Osteocyte (in vitro differentiated cells): Measurements from ENCODE around the gene ABCC11. TPM values are rescaled to one million over a fixed set of nuclear protein-coding genes. Genes with fewer than 3 reads are reported as not detected.
A peak's percentile ranks its signal among the peaks of the same experiment; 100 is the strongest.
"Not testable (repeated sequence)": the region's sequence is repeated elsewhere in the genome, so short reads cannot be mapped to it uniquely, and the experiment has no call there.

Experiments
- DNase-seq: peaks from one replicate; pipeline ENCODE4 v3.0.0; 2021; ENCODE audit warnings: mixed read lengths; ENCODE audit not compliant: unreplicated experiment; ENCODE audit errors: extremely low spot score
- H3K27ac Mint-ChIP-seq: one replicate; pipeline ENCODE4 v1.8.0; 2021; ENCODE audit warnings: mild to moderate bottlenecking, mixed read lengths; ENCODE audit not compliant: unreplicated experiment
- H3K27me3 Mint-ChIP-seq: one replicate; pipeline ENCODE4 v1.8.0; 2021; ENCODE audit warnings: mixed read lengths; ENCODE audit not compliant: unreplicated experiment
- H3K36me3 Mint-ChIP-seq: one replicate; pipeline ENCODE4 v1.8.0; 2021; ENCODE audit warnings: mixed read lengths; ENCODE audit not compliant: unreplicated experiment
- H3K4me1 Mint-ChIP-seq: one replicate; pipeline ENCODE4 v1.8.0; 2021; ENCODE audit warnings: mixed read lengths; ENCODE audit not compliant: unreplicated experiment
- H3K4me3 Mint-ChIP-seq: one replicate; pipeline ENCODE4 v1.8.0; 2021; ENCODE audit warnings: mild to moderate bottlenecking, moderate library complexity, mixed read lengths; ENCODE audit not compliant: unreplicated experiment
- H3K9me3 Mint-ChIP-seq: one replicate; pipeline ENCODE4 v1.8.0; 2021; ENCODE audit warnings: mixed read lengths; ENCODE audit not compliant: unreplicated experiment
- total RNA-seq: library from RNA; stranded (reverse); gene quantifications from 2 replicates; pipeline ENCODE4 v1.2.1, GENCODE V29; 2021
- TF ChIP-seq, protein P1 (sequence below): fragments of 200-600 bp; sonication (generic); IDR thresholded peaks from 2 replicates; pipeline ENCODE4 v1.5.0; 2021; ENCODE audit warnings: antibody characterized with exemption, mild to moderate bottlenecking, moderate library complexity

ABCC11 gene
- total RNA-seq, 1 donor from 2014 or later: 0.48 TPM

DNA sequence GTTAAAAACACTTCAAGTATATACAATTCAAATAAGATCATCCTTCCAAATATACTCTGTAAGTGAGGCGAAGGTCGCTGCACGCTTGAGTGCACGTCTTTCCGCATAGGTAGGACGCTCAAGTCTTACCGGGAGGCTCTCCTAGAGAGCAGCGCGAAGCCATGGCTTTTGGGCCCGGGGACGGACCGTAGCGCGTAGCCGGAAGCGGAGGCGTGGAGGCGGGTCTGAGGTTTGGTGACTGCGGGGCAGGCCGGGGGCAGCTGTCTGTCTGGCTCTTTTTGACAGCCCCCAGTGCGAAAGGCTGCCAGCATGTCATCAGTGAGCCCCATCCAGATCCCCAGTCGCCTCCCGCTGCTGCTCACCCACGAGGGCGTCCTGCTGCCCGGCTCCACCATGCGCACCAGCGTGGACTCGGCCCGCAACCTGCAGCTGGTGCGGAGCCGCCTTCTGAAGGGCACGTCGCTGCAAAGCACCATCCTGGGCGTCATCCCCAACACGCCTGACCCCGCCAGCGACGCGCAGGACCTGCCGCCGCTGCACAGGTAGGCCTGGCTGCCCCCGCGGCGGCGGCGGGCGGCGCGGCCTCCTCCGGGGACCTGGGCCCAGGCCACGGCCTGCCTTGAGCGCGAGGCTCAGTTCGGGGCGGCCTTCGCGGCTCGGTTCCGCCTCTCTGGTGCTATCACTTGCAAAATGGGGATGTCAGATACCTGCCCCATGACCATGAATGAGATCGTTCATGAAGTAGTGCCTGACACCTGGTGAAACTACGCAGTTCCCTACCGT lies 3.1 kb downstream of the ABCC11 start, which contains the start of gene LONP2:
LONP2 (plus strand) TSS at position 221 of the 783 bp plus-strand sequence; CDS start at position 310, 89 bp downstream.
- Mint-ChIP-seq H3K36me3 (no peaks in the 10 kb centered on the region), H3K4me3 (peak within 1 kb of the TSS; percentile 94), H3K4me1 (peaks cover 23% of the 10 kb centered on the region), H3K9me3 (peaks cover 3% of the 10 kb centered on the region), H3K27me3 (no peaks in the 10 kb centered on the region), H3K27ac (peak within 1 kb of the TSS; percentile 89)
- TF ChIP-seq, protein P1, sequence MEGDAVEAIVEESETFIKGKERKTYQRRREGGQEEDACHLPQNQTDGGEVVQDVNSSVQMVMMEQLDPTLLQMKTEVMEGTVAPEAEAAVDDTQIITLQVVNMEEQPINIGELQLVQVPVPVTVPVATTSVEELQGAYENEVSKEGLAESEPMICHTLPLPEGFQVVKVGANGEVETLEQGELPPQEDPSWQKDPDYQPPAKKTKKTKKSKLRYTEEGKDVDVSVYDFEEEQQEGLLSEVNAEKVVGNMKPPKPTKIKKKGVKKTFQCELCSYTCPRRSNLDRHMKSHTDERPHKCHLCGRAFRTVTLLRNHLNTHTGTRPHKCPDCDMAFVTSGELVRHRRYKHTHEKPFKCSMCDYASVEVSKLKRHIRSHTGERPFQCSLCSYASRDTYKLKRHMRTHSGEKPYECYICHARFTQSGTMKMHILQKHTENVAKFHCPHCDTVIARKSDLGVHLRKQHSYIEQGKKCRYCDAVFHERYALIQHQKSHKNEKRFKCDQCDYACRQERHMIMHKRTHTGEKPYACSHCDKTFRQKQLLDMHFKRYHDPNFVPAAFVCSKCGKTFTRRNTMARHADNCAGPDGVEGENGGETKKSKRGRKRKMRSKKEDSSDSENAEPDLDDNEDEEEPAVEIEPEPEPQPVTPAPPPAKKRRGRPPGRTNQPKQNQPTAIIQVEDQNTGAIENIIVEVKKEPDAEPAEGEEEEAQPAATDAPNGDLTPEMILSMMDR: no peak
- peak; percentile 93 for DNase-seq

DNA sequence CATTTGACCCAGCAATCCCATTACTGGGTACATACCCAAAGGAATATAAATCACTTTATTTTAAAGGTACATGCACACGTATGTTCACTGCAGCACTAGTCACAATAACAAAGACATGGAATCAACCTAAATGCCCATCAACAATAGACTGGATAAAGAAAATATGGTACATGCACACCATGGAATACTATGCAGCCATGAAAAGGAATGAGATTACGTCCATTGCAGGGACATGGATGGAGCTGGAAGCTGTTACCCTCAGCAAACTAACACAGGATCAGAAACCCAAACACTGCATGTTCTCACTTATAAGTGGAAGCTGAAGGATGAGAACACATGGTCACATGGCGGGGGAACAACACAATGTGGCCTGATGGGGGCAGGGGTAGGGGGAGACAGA lies 7.2 kb downstream of the ABCC11 start:
- not testable (repeated sequence) for DNase-seq, H3K36me3 Mint-ChIP-seq, H3K4me1 Mint-ChIP-seq, H3K4me3 Mint-ChIP-seq, H3K27ac Mint-ChIP-seq, H3K9me3 Mint-ChIP-seq, H3K27me3 Mint-ChIP-seq

DNA sequence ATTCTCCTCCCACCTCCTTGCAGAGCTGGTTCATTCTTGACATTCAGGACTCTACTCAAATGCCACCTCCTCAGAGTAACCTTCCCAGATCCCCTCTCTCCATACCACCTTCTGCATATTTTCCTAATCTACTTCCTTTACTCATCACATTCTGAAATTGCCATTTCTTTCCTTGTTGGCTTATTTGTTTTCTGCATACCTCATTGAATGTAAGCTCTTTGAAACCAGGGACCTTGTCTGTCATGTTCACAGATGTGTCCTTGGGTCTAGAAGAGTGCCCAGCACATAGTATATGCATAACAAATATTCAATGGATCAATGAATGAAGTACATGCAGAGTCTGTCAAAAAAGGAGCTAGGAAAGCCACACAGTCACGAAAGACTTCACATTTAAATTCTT lies 11.1 kb downstream of the ABCC11 start:
- DNase-seq: no peak
- H3K36me3 Mint-ChIP-seq: no peaks in the 10 kb centered on the region
- no peak overlapping the region for H3K27ac Mint-ChIP-seq
- peaks cover 3% of the 10 kb centered on the region for H3K9me3 Mint-ChIP-seq
- H3K4me3 Mint-ChIP-seq: no peak overlapping the region
- peaks cover 10% of the 10 kb centered on the region for H3K27me3 Mint-ChIP-seq
- TF ChIP-seq, protein P1: no peak
- peaks cover 6% of the 10 kb centered on the region for H3K4me1 Mint-ChIP-seq

DNA sequence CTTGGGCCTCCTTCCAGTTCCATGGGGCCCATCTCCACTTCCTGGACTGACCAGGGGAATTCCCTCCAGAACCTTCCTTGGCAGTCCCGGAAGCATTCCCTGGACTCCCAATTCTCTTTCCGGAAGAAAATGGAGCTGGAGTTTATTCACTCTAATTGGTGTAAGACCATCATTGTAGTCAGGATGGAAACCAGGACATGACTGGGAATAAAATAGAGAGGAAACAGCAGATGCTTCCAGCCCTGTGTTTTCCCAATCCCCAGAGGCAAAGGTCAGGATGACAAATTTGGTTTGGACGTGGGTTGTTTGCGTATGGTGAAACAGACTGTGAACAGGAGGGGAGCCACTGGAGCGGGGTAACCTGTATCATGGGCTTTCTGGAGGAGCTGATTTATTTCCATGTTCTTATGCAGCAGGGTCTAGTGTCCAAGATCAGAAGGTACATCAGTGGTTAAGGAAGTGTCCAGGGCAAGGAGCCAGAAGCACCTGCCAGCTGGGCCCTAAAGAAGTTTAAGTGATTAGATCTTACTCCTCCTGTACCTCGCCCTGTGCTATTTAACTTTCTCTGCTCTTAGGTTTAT lies 11.7 kb downstream of the ABCC11 start:
- TF ChIP-seq, protein P1: no peak

DNA sequence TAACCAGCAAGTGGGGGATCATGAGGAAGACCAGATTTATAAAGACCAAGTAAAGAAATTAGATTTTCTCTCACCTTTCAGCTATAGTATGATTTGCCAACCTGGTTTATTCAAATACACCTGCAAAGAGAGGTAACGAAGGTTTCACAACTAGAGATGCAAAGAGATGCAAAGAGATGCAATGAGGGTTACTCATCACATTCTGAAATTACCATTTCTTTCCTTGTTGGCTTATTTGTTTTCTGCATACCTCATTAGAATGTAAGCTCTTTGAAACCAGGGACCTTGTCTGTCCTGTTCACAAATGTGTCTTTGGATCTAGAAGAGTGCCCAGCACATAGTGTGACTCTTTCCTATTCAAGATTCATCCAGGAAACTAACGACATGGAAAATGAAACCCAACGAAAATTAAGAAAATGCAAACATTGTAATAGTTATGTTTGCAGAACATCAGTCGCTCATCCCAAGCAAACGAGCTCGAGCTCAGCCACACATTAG lies 12.2 kb downstream of the ABCC11 start:
- H3K36me3 Mint-ChIP-seq: no peaks in the 10 kb centered on the region
- TF ChIP-seq, protein P1: no peak
- H3K27me3 Mint-ChIP-seq: peaks cover 12% of the 10 kb centered on the region
- H3K27ac Mint-ChIP-seq: no peak overlapping the region
- peaks cover 1% of the 10 kb centered on the region for H3K9me3 Mint-ChIP-seq
- H3K4me3 Mint-ChIP-seq: no peak overlapping the region
- DNase-seq: no peak
- peaks cover 6% of the 10 kb centered on the region for H3K4me1 Mint-ChIP-seq

More for the DNA sequence above, 11.7 kb downstream of the ABCC11 start:
- Mint-ChIP-seq H3K4me3 (no peak overlapping the region), H3K9me3 (peaks cover 3% of the 10 kb centered on the region), H3K27me3 (peaks cover 10% of the 10 kb centered on the region), H3K36me3 (no peaks in the 10 kb centered on the region), H3K4me1 (peaks cover 6% of the 10 kb centered on the region), H3K27ac (no peak overlapping the region)
- no peak for DNase-seq
